ENCODE measurements around the gene BSDC1. TPM values are rescaled to one million over a fixed set of nuclear protein-coding genes. Genes with fewer than 3 reads are reported as not detected.

Gene BSDC1
- total and polyA plus RNA-seq, 2 of the 13 experiments (the other 11 are each of a cell fraction or from before 2014, with no cell fraction given): 40.3 to 64.2 TPM

- TF ChIP-seq SP140L (CRISPR knock-in tag; IDR thresholded peaks at IDR 0.05; ENCODE audit: borderline replicate concordance): peak; percentile 43; the same call in 1 of the 2 replicates
- peak; percentile 77; the same call in 1 of the 2 replicates for TF ChIP-seq GZF1 (CRISPR knock-in tag; IDR thresholded peaks at IDR 0.05)
- TF ChIP-seq ZNF280B (CRISPR knock-in tag; IDR thresholded peaks at IDR 0.05; ENCODE audit: borderline replicate concordance): peak; percentile 52; the same call in 1 of the 2 replicates
- TF ChIP-seq HMG20B (CRISPR knock-in tag; conservative IDR thresholded peaks at IDR 0.05): 0 out of 2 replicates have a peak, but pooled peaks have one; percentile 13
- peak; percentile 68; the same call in 1 of the 2 replicates for TF ChIP-seq MXD3 (CRISPR knock-in tag; IDR thresholded peaks at IDR 0.05)
- peak; percentile 62 for TF ChIP-seq SP5 (CRISPR knock-in tag; IDR thresholded peaks at IDR 0.05; ENCODE audit: borderline replicate concordance, low read depth)
- 0 out of 2 replicates have a peak, but pooled peaks have one; percentile 15 for TF ChIP-seq FOXP4 (CRISPR knock-in tag; IDR thresholded peaks at IDR 0.05)
- peak; percentile 87 for TF ChIP-seq ZGPAT (CRISPR knock-in tag; IDR thresholded peaks at IDR 0.05)
- peak; percentile 96 for TF ChIP-seq ZNF510 (CRISPR knock-in tag; IDR thresholded peaks at IDR 0.05; ENCODE audit: low read depth)
- TF ChIP-seq RBAK (CRISPR knock-in tag; IDR thresholded peaks at IDR 0.05): no peak
- peak; percentile 43; the same call in 1 of the 2 replicates for TF ChIP-seq SIX1 (CRISPR knock-in tag; IDR thresholded peaks at IDR 0.05; ENCODE audit: borderline replicate concordance)
- 0 out of 2 replicates have a peak, but pooled peaks have one; percentile 56 for TF ChIP-seq MLX (CRISPR knock-in tag; IDR thresholded peaks at IDR 0.05)
- TF ChIP-seq ZNF276 (CRISPR knock-in tag; IDR thresholded peaks at IDR 0.05; ENCODE audit: low read depth): no peak
- peak; percentile 80; the same call in 1 of the 2 replicates for TF ChIP-seq ZNF580 (CRISPR knock-in tag; IDR thresholded peaks at IDR 0.05; ENCODE audit: borderline replicate concordance, low read depth)
- 0 out of 2 replicates have a peak, but pooled peaks have one; percentile 72 for TF ChIP-seq ETS1 (CRISPR knock-in tag; IDR thresholded peaks at IDR 0.05)
- no peak for TF ChIP-seq MIER2 (CRISPR knock-in tag; IDR thresholded peaks at IDR 0.05)
- TF ChIP-seq ZNF678 (CRISPR knock-in tag; IDR thresholded peaks at IDR 0.05): peak; percentile 61; the same call in 1 of the 2 replicates
Measured at GRCh38 chr1:32350785-32351398, 43.3 kb downstream of the BSDC1 start (continued).

All from HepG2 (cell line).